GM10266 (cell line): ENCODE results near the gene SIKE1.
"Not testable (repeated sequence)": the region's sequence is repeated elsewhere in the genome, so short reads cannot be mapped to it uniquely, and the experiment has no call there.

Source experiments
- DNase-seq: peaks from one replicate; pipeline ENCODE4 v3.0.0; 2012; ENCODE audit errors: extremely low spot score
- TF ChIP-seq, protein P1 (sequence below): IDR thresholded peaks from 2 replicates; pipeline ENCODE4 v1.5.1; 2012; ENCODE audit warnings: mild to moderate bottlenecking, low read depth; ENCODE audit not compliant: control insufficient read depth, insufficient read depth; ENCODE audit errors: missing control alignments

SIKE1 gene

DNA sequence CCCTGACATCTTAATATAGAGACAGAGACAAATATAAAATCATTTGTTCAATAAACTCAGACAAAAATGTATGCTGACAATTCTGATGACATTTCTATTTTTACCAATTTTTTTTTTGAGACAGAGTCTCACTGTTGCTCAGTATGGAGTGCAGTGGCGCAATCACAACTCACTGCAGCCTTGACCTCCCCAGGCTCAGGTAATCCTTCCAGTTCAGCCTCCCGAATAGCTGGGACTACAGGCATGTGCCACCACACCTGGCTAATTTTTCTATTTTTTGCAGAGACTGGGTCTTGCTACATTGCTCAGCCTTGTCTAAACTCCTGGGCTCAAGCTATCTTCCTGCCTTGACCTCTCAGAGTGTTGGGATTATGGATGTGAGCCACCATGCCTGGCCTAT lies 13.6 kb upstream of the SIKE1 start:
- no peak for DNase-seq
- TF ChIP-seq, protein P1, sequence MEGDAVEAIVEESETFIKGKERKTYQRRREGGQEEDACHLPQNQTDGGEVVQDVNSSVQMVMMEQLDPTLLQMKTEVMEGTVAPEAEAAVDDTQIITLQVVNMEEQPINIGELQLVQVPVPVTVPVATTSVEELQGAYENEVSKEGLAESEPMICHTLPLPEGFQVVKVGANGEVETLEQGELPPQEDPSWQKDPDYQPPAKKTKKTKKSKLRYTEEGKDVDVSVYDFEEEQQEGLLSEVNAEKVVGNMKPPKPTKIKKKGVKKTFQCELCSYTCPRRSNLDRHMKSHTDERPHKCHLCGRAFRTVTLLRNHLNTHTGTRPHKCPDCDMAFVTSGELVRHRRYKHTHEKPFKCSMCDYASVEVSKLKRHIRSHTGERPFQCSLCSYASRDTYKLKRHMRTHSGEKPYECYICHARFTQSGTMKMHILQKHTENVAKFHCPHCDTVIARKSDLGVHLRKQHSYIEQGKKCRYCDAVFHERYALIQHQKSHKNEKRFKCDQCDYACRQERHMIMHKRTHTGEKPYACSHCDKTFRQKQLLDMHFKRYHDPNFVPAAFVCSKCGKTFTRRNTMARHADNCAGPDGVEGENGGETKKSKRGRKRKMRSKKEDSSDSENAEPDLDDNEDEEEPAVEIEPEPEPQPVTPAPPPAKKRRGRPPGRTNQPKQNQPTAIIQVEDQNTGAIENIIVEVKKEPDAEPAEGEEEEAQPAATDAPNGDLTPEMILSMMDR: no peak

DNA sequence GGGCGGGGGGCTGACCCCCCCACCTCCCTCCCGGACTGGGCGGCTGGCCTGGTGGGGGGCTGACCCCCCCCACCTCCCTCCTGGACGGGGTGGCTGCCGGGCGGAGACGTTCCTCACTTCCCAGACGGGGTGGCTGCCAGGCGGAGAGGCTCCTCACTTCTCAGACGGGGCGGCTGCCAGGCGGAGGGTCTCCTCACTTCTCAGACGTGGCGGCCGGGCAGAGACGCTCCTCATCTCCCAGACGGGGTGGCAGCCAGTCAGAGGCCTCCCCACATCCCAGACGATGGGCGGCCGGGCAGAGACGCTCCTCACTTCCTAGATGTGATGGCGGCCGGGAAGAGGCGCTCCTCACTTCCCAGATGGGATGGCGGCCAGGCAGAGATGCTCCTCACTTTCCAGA lies 10.1 kb upstream of the SIKE1 start:
- not testable (repeated sequence) for DNase-seq

- DNase-seq: not testable (repeated sequence)
These were observed 6.0 kb upstream of the SIKE1 start for GRCh38 chr1:114786440-114786839.

- TF ChIP-seq, protein P1: no peak
- DNase-seq: no peak
These were observed 2.0 kb upstream of the SIKE1 start for GRCh38 chr1:114782476-114782875.

DNA sequence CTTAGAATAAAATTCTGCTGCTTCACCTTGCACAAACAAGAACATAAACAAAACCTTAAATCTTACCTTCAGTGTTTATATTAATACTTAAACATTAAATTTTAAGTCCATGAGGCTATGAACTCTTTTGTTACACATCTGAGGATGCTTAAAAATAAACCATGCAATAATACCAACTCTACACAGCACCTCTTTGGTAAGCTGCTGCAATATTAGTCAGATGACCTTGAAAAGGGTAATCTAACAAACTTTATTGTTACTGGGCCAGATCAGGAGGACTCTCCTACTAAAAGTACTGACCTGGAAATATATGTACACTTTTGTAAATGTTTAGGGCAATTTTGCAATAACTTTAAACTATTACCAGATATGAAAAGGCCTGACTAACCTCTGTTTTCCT lies 763 bp downstream of the SIKE1 start:
- no peak for DNase-seq

DNA sequence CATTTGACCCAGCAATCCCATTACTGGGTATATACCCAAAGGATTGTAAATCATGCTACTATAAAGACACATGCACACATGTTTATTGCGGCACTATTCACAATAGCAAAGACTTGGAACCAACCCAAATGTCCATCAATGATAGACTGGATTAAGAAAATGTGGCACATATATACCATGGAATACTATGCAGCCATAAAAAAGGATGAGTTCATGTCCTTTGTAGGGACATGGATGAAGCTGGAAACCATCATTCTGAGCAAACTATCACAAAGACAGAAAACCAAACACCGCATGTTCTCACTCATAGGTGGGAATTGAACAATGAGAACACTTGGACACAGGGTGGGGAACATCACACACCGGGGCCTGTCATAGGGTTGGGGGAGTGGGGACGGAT lies 3.8 kb downstream of the SIKE1 start:
- DNase-seq: not testable (repeated sequence)

More for the DNA sequence above, 763 bp downstream of the SIKE1 start:
- TF ChIP-seq, protein P1: no peak

DNA sequence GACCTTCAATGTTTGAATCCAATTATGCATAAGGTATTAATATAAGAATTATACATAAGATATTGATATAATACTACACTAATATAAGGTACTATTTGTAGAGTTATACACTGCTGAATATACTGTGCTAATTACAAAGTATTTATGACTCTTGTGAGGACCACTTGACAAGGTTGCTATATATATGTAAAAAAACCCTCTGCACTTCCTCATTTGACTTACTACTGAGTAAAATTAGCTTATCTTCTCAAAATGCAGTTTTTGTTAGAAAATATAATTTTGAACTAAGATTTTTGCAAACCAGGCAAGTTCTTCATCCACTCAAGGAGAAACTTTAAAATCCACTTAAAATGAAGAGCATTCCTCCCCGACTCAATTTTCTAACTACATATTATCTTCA lies 8.5 kb downstream of the SIKE1 start:
- DNase-seq: no peak

GRCh38 chr1:114770989-114771388 lies 9.5 kb downstream of the SIKE1 start:
- TF ChIP-seq, protein P1: no peak
- no peak for DNase-seq

More for the DNA sequence above, 8.5 kb downstream of the SIKE1 start:
- TF ChIP-seq, protein P1: no peak

DNA sequence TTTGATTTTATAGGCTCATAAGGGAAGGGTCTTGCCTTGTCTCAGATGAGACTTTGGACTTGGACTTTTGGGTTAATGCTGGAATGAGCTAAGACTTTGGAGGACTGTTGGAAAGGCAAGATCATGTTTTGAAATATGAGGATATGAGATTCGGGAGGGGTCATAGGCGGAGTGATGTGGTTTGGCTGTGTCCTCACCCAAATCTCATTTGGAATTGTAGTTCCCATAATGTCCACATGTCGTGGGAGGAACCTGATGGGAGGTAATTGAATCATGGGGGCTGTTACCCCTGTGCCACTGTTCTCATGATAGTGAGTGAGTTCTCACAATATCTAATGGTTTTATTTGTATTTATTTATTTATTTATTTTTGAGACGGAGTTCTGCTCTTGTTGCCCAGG lies 15.8 kb downstream of the SIKE1 start:
- DNase-seq: no peak
- TF ChIP-seq, protein P1: no peak
